Fibroblast of skin of left biceps (primary cell): Measurements from ENCODE around the gene NMU.
A peak's percentile ranks its signal among the peaks of the same experiment; 100 is the strongest.
"Not testable (repeated sequence)": the region's sequence is repeated elsewhere in the genome, so short reads cannot be mapped to it uniquely, and the experiment has no call there.

Source experiments
- DNase-seq, 2 experiments: peaks; one replicate each; pipeline ENCODE4 v3.0.0-alpha.2; 2013; ENCODE audit warnings: low read depth in 2 of 2

The NMU gene

DNA sequence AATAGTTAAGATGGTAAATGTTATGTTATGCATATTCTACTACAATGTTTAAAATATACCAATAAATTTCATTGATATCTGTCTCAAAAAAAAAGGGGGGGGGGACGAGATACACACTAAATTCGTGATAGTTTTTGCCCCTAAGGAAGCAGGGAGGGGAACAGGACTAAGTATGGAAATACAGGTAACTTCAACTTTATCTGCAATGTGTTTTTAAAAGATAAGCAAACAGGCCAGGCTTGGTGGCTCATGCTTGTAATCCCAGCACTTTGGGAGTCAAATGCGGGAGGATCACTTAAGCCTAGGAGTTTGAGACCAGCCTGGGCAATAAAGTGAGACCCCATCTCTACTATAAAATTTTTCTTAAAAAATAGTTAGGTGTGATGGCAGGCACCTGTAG is 76.0 kb downstream of the NMU start:
- DNase-seq: no peak

DNA sequence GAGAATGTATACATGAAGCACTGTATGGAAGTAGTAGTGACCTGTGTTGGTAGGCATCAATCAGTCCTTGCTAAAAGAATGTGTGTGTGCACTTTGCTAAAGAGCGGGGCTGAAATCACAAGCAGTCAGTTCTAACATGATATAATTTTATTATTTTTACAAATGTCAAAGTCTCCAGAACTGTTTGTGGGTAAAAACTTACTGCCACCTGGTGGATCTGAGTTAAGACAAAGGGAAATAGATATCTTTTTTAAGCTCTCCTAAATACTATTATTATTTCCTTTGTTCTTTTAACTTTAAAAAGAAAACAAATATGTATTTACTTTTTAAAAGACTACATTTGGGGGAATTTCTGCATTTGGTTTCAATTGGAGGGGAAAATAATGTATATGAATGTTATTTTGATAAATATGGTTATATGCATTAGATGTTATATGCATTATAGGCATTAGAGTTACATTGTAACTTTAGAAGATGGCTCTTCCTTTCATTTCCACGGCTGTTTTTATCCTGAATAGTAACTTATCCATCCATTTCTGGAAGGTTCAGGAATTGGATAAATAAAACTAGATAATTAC is 81.6 kb downstream of the NMU start:
- DNase-seq: no peak

GRCh38 chr4:55553441-55554201 is 82.5 kb downstream of the NMU start:
- no peak for DNase-seq

DNA sequence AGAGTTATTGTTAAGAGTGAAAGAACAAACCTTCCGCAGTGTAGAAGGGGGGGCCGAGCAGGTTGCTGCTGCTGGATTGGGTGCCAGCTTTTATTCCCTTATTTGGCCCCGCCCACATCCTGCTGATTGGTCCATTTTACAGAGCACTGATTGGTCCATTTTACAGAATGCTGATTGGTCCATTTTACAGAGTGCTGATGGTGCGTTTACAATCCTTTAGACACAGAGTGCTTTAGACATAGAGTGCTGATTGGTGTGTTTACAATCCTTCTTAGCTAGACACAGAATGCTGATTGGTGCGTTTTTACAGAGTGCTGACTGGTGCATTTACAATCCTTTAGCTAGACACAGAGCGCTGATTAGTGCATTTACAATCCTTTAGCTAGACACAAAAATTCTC is 84.1 kb downstream of the NMU start:
- not testable (repeated sequence) for DNase-seq

- DNase-seq: peak in 1 of 2 experiments; percentile 58
These were observed 86.2 kb downstream of the NMU start for GRCh38 chr4:55549888-55550287.

GRCh38 chr4:55547918-55548317 is 88.2 kb downstream of the NMU start:
- DNase-seq: no peak

GRCh38 chr4:55547466-55547770 is 88.7 kb downstream of the NMU start:
- no peak for DNase-seq

DNA sequence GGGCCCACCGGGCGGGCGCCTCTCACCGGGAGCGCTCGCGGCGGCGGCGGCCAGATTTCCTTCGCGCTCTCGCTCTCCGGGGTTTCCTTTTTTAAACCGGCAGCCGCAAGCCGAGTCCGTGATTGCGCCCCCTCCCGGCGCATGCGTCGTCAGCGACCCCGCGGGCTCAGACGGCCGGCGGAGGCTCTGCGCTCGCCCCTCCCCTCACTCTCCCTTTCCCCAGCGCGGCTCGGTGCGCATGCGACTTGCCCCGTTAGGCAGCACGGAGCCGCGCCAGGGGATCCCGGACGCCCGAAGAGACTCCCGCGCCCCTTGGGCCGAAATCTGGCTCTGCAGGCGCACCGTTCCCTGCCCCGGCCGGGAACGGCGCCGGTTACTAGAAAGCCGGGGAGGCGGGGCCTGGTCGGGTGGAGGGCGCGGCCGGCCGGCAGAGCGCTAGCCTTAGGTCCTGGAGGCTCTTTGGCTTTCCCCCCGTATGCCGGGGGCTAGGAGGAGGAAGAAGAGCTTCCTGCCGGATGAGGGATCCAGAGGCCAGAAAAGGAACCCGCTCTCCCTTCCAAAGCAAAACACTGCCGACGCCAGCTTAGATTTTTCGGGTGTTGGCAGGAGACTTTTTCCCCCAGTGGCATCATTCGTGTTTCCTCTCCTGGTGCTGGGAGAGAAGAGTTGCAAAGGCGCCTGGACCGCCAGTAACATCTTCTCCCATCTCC is 89.2 kb downstream of the NMU start, which contains the start of gene CLOCK:
TSS of gene CLOCK (minus strand) at position 154 of the 710 bp plus-strand sequence. CDS start 64,124 bp downstream, outside the sequence.
- DNase-seq: peak; percentile 76 to 79

DNA sequence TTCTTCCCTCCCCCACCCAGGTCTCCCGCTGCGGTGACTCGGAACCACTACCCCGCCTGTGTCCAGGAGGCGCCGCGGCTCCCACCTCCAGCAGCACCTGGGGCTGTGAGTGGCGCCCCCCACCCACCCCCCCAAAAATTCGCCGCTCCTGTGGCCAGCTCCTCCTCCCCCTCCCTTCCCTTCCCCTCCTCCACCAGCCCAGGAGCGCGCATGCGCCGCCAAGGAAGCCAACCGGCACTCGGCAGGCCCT is 89.7 kb downstream of the NMU start:
- no peak for DNase-seq

DNA sequence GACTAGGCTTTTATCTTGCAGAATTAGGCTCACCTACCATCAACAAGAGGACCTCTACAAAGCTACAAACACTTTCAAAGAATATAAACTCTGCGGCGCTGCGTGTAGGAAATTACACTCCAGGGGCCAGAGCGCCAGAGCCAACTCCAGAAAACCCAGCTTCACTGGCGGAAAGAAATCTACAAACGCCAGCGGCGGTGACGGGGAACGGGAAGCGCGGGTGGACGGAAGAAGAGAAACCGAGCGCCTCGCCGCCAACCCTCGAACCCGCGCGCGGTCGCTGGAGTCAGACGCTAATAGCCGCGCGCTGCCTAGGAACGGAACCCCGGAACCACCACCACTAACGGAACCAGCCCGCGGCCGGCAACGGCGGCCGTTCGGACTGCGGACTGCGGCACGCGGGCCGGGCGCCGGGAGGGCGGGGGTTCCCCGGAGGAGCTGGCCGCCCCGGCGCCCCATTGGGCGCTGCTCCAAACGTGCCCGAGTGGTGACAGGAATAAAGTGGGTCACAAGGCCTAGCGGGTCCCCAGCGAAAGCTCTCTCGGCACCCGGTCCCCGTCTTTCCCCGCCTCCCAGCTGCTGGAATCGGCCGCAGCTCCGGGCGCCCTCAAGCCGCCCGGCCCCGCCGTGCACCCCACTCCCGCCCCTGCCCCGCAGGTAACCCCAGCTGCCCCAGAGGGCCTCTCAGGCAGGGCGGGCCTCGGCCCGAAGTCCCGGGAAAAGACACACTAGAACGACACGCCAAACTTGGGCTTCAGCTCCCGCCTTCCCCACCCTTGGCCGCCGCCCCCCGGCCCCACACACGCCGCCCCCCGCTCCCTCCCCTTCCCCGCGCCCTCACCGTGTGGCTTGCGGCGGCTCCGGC is 90.2 kb downstream of the NMU start:
- no peak for DNase-seq
